Mesodermal cell (in vitro differentiated cells): Measurements from ENCODE around the gene FBXL15.

Experiments used
- H3K27ac ChIP-seq: 2 replicates; pipeline ENCODE4 v1.7.0; 2013; ENCODE audit warnings: mild to moderate bottlenecking, low read depth, low read length, moderate library complexity; ENCODE audit not compliant: severe bottlenecking
- H3K36me3 ChIP-seq: 2 replicates; pipeline ENCODE4 v1.7.1; 2013; ENCODE audit warnings: mild to moderate bottlenecking, low read length, moderate library complexity; ENCODE audit not compliant: control insufficient read depth, insufficient read depth
- H3K4me1 ChIP-seq: one replicate; pipeline ENCODE4 v1.7.1; 2013; ENCODE audit warnings: mild to moderate bottlenecking, low read length; ENCODE audit not compliant: insufficient read depth, control insufficient read depth, poor library complexity, severe bottlenecking
- H3K4me3 ChIP-seq: 2 replicates; pipeline ENCODE4 v1.7.0; 2013; ENCODE audit warnings: low read length, control low read depth, mild to moderate bottlenecking; ENCODE audit not compliant: insufficient read depth, poor library complexity, severe bottlenecking; ENCODE audit errors: extremely low read depth
- H3K9me3 ChIP-seq: 2 replicates; pipeline ENCODE4 v1.7.1; 2013; ENCODE audit warnings: mild to moderate bottlenecking, low read length, moderate library complexity; ENCODE audit not compliant: control insufficient read depth
- WGBS, 2 experiments: methylation state at CpG; one replicate each; pipeline ENCODE4 v1.1.5; 2013; ENCODE audit warnings: missing lambda C conversion rate in 2 of 2; ENCODE audit not compliant: insufficient coverage in 2 of 2; 5-methylcytosine and 5-hydroxymethylcytosine counted together

FBXL15 gene

DNA sequence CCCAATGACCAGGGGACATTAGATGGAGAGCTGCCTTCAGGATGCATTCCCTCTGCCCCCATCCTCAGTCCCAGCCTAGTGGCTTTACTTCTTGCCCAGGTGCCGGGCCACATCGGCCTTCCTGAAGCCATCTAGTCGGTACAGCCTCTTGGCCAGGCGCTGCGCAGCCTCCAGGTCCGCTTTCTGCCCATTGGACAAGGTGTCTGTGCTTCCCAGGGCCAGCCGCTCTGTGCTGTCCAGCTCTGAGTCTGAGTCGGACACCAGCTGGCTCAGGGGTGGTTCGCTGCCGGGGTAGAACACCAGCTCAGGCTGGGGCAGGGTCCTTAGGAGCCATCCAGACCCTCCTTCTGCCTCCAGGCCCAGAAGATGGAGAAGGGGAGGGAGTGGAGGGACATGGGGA lies 8.3 kb upstream of the FBXL15 start:
- Histone ChIP-seq H3K4me1 (peaks cover 14% of the 10 kb centered on the region), H3K9me3 (no peaks in the 10 kb centered on the region), H3K36me3 (no peaks in the 10 kb centered on the region), H3K4me3 (no peak overlapping the region), H3K27ac (no peak overlapping the region)
- WGBS, 2 experiments = 85 to 96% methylated on average over 7 to 10 of the region's 10 CpGs

DNA sequence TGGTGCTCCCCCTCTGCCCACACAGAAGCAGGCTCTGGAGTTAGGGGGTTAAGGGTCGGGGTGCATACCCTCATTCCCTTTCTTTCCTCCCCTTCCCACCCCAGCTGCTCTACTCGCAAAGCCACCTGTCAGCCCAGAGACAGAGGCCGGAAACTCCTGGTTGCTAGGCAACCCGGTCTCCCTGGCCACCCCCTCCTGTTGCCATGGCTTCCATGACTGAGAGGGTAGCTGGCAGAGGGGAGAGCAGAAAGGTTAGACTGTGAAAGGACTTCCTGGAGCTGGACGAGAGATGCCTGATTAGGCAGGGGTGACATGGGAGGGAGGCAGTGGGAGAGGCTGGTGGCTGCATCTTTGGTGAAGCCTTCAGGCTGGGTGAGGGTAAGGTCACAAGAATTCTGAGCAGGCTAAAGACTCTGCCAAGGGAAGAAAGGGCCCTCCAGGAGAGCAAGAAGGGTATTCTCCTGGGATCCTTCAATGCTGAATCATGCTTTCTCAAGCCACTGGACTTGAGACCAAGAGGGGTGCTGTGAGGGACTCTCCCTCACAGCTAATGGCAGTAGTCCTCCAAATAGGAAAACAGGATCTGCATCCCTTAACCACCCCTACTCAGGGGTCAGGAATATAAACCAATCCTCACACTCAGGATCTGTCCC lies 7.5 kb upstream of the FBXL15 start:
- H3K4me1 ChIP-seq = peaks cover 14% of the 10 kb centered on the region
- no peak overlapping the region for H3K27ac ChIP-seq
- WGBS, 2 experiments = 0 to 20% methylated on average over 2 to 4 of the region's 5 CpGs
- no peak overlapping the region for H3K4me3 ChIP-seq
- no peaks in the 10 kb centered on the region for H3K9me3 ChIP-seq
- no peaks in the 10 kb centered on the region for H3K36me3 ChIP-seq

DNA sequence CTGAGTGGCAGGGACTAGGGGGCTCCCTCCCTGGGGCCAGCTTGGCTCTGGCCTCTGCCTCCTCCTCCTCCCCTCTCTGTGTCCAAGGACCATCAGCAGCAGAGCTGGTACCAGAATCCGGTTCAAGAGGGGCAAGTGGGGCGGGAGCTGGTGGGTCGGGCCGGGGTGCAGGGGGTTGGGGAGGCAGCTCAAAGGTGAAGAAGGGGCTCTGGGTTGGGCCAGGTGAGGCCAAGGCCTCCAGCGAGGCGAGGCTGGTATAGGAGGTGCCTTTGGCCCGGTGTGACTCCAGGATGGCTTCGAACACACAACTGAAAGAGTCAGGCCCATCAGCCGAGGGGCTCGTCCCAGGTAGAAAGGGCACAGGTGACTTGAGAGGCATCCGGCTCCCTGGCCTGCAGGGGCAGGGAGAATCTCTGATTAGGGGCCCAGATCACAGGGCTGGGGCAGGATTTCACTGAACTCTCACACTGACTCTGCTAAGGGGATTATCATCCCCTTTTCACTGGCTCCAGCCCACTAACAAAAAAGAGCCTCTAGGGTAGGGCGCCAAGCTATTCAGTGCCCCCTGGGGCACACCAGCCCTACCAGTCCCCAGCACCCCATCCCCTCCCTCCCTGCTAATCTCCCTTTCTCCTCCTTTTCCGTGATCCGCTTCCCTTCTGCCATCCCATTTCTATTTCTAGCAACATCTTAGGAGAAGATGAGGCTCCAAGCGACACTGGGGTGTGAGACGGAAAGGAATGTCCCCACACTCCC lies 6.7 kb upstream of the FBXL15 start:
- H3K36me3 ChIP-seq = no peaks in the 10 kb centered on the region
- H3K4me1 ChIP-seq = peaks cover 16% of the 10 kb centered on the region
- no peak overlapping the region for H3K27ac ChIP-seq
- H3K4me3 ChIP-seq = no peak overlapping the region
- WGBS, 2 experiments = 83 to 88% methylated on average over 11 to 16 of the region's 16 CpGs
- H3K9me3 ChIP-seq = no peaks in the 10 kb centered on the region

DNA sequence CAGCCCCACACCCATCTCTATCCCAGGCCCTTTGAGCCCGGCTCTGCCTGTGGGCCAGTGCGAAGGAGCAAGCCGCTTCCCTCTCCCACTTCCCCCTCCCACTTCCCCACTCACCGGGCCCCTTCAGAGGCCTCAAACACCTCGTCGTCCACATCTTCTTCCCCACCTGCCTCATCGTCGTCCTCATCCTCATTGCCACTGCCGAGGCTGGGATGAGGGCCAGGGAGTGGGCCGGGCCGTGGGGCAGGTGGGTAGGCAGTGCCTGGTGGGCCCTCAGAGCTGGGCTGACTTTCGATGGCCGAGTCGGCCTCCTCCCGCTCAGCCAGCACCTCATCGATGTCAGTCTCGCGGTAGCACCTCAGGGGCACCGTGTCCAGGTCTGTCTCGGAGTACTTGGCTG lies 5.9 kb upstream of the FBXL15 start:
- H3K4me3 ChIP-seq = no peak overlapping the region
- H3K9me3 ChIP-seq = no peaks in the 10 kb centered on the region
- H3K36me3 ChIP-seq = no peaks in the 10 kb centered on the region
- no peak overlapping the region for H3K27ac ChIP-seq
- peaks cover 15% of the 10 kb centered on the region for H3K4me1 ChIP-seq
- WGBS, 2 experiments = 83 to 87% methylated on average over 13 to 14 of the region's 20 CpGs

DNA sequence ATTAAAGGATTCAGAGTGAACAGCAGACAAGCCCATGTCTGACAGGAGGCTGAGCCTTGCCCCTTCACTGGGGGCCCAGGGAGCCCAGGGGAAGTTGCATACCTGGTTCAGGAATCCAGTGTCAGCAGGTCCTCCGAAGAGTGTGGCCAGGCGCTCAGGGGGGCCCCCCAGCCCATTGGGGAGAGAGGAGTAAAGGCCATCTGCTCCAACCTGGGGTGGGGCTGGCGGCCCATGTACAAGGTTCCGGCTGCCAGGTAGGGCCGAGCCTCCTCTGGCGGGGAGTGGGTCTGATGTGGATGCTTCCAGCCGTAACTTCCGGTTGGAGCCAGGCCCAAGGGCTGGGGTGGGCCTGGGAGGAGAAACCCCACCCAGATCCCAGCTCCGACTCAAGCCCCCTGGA lies 4.4 kb upstream of the FBXL15 start:
- Histone ChIP-seq H3K36me3 (no peaks in the 10 kb centered on the region), H3K4me1 (peaks cover 6% of the 10 kb centered on the region), H3K27ac (no peak overlapping the region), H3K9me3 (no peaks in the 10 kb centered on the region), H3K4me3 (no peak overlapping the region)
- WGBS, 2 experiments = 77 to 85% methylated on average over 4 to 8 of the region's 9 CpGs

DNA sequence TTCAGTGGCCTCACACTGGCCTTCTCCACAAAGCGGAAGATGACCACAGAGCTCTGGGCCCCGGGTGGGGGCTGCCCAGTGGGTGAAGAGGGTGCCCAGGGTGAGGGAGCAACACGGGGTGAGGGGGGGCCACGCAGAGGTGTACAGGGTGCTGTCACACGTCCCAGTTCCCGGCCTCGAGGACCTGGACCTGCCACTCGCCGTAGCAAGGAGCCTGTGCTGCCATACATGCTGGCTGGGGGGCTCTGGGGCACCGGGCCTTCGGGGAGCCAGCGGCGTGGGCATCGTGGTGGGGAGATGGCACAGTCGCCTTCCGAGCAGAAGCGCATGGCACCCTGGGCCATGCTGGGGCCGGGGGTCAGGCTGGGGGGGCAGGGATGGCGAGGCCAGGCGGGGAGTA lies 3.9 kb upstream of the FBXL15 start:
- 88 to 92% methylated on average over 12 to 19 of the region's 20 CpGs for WGBS, 2 experiments
- no peak overlapping the region for H3K27ac ChIP-seq
- no peaks in the 10 kb centered on the region for H3K36me3 ChIP-seq
- H3K4me1 ChIP-seq = peaks cover 6% of the 10 kb centered on the region
- no peaks in the 10 kb centered on the region for H3K9me3 ChIP-seq
- H3K4me3 ChIP-seq = no peak overlapping the region

DNA sequence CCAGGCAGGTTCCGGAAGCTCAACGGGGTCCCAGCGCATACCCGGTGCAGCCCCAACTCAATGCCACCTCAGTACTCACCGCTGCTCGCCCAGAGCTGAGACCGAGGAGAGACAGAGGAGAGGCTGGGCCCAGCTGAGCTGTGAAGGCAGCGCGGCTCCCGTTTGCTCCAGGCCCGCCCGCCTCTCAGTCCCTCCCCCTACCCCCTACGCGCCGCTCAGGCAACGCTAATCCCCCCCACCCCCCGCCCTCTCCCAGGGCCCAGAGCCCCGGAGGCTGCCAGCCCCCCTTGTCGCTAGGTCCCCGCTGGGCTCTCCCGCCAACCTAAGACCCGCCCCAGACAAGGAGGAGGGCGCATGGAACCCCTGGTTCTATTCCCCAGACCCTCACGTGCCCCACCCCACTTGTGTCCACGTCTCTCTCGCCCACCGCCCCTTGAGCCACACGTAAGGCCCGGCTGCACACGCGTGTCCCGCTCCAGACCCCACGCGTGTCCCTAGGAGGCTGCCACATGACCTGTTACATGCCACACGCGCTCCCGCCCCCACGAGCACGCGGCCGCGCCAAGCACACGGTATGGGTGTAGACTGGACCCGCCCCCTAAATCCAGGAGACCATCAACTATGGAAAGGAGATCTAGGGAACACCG lies 1.9 kb upstream of the FBXL15 start, which contains the start of gene PSD:
Gene PSD (minus strand): TSS at position 164 of the 647 bp plus-strand sequence. CDS start 1,747 bp downstream, outside the sequence.
- Histone ChIP-seq H3K4me1 (peaks cover 6% of the 10 kb centered on the region), H3K9me3 (no peaks in the 10 kb centered on the region), H3K27ac (no peak within 1 kb of the TSS), H3K4me3 (peak within 1 kb of the TSS; percentile 78), H3K36me3 (peaks cover 9% of the 10 kb centered on the region)
- 1 to 4% methylated on average over 20 to 21 of the region's 45 CpGs for WGBS, 2 experiments

DNA sequence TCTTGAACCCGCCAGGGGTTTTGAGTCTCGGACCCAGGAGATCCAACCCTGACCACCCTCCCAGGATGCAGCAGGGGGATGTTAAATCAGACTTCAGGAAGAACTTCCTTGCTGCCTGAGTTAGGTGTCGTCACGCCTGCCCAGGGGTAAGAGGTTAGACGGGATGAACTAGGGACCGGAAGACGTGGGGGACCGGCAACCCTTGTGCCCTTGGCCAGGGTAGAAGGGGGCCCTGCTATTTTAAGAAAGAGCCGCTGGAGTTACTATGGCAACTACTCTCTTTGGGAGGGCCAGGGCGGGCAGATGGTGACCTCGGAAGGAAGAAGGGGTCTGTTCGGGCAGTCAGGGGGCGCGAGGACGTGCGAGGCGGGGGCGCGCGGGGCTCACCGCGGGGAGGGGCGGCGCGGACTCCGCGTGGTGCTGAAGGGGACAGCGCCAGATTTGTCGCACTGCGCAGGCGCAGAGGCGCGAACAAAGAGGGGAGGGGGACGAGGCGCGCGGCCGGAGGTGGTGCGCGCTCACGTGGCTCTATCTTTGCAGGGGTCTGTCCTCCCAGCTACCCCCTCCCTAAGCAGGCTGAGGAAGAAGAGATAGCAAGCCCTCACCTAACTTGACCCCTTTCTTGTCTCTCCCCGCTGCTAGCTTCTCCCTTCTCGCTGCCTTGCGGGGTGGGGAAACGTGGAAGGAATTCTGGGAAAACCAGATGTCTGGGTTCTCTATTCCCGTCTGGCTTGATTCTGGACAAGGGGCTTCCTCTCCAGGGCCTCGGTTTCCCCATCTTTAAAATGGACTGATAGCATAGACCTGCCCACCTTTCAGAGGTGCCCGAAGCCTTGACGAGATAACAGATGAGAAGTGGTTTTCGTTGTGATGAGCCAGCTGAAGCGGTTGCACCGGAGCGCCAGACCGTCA lies 1.1 kb upstream of the FBXL15 start:
- Histone ChIP-seq H3K4me3 (peak overlapping the region; percentile 78), H3K36me3 (peaks cover 16% of the 10 kb centered on the region), H3K9me3 (no peaks in the 10 kb centered on the region), H3K4me1 (peaks cover 6% of the 10 kb centered on the region), H3K27ac (peak overlapping the region; percentile 81)
- WGBS, 2 experiments = 1% methylated on average over 25 to 40 of the region's 54 CpGs

DNA sequence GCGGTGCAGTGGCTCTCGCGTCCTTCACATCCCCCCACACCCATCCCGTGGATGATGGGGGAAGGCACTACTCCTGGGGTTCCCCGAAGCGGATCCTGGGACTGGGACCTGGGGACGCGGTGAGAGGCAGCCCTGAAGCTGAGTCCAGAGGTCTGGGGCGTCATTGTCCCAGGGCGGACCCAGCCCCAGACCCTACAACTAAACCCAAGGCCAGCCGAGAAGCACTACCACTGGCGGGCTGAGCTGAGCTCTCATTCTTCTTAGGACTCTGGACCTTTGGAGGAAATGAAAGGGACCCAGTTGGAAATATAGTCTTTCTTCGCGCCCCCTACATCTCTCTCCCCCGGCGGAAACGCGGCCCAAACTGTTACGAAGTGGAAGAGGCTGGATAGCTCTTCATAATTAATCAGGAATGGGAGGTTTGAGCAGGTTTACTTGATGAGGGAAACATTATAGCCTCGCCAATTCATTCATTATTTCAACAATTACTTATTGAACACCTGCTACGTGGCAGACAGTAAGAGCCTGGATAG lies 389 bp upstream of the FBXL15 start:
- no peaks in the 10 kb centered on the region for H3K9me3 ChIP-seq
- H3K4me3 ChIP-seq = peak overlapping the region; percentile 78
- H3K27ac ChIP-seq = peak overlapping the region; percentile 81
- WGBS, 2 experiments = 0% methylated on average over 3 to 7 of the region's 21 CpGs
- H3K4me1 ChIP-seq = peaks cover 6% of the 10 kb centered on the region
- peaks cover 16% of the 10 kb centered on the region for H3K36me3 ChIP-seq

DNA sequence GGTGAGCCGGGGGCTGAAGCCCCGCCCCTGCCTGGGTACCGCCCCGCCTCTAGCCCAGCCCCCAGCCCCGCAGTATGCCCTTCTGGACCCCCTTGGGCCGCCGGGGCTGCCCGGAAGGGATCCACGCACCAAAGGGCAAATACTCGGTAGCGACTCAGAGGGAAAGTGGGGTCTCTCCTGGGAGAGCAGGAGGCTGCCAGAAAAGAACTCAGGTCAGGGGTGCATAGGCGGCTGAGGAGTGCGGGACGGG lies 796 bp downstream of the FBXL15 start:
- Histone ChIP-seq H3K27ac (no peak overlapping the region), H3K4me3 (peak overlapping the region; percentile 78), H3K36me3 (peaks cover 16% of the 10 kb centered on the region), H3K9me3 (no peaks in the 10 kb centered on the region), H3K4me1 (peaks cover 6% of the 10 kb centered on the region)
- 2 to 3% methylated on average over 12 to 13 of the region's 14 CpGs for WGBS, 2 experiments
